GM12801 (cell line): ENCODE data around the gene TBPL2.

Source experiments
- CTCF ChIP-seq: IDR thresholded peaks from one replicate; pipeline ENCODE4 v1.5.1; 2011; ENCODE audit warnings: control low read depth; ENCODE audit not compliant: insufficient read length; ENCODE audit errors: extremely low read depth

Gene TBPL2

GRCh38 chr14:55398679-55399078, 41.7 kb downstream of the TBPL2 start:
- no peak for TF ChIP-seq CTCF

- TF ChIP-seq CTCF, result no peak
These were observed 51.1 kb downstream of the TBPL2 start for GRCh38 chr14:55389330-55389729.

GRCh38 chr14:55388160-55388559, 52.3 kb downstream of the TBPL2 start:
- no peak for TF ChIP-seq CTCF

- TF ChIP-seq CTCF, result no peak
These were observed 53.3 kb downstream of the TBPL2 start for GRCh38 chr14:55387121-55387520.

DNA sequence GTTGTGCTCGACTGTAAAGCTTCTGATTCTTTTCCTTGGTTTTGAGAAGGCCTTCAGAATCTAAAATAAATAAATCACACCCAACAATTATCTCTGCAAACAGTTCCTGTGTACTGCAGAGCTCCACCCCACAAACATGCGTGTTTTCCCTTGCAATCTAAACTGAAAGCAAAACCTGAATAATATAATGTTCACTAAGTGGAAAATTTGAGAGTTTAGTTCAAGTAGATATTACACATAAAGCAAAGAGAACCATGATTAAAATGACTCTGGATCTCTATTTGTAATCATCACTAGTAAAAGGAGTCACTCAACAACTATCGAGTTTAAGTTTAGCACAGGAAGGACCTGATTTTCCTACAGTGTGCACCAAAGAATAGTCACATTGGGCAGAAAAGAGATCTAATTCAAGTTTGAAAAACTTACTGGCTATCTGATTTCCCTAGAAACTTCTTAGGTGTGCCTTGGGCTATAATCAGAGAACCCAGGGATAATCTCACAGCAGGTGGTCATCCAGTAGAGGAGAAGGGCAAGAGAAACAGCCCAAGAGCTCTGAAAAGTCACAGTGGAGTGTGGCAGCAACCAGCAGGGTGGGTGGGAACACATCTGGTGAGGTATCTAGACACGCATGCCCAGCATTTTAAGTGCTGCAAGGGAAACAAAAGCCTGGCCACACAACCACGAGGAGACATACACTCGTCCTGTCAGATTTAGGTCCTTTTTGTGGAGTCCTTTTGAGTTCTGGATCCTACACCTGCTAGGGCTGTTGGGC, 54.2 kb downstream of the TBPL2 start:
- no peak for TF ChIP-seq CTCF

- TF ChIP-seq CTCF, result no peak
These were observed 55.9 kb downstream of the TBPL2 start for GRCh38 chr14:55384536-55384935.

DNA sequence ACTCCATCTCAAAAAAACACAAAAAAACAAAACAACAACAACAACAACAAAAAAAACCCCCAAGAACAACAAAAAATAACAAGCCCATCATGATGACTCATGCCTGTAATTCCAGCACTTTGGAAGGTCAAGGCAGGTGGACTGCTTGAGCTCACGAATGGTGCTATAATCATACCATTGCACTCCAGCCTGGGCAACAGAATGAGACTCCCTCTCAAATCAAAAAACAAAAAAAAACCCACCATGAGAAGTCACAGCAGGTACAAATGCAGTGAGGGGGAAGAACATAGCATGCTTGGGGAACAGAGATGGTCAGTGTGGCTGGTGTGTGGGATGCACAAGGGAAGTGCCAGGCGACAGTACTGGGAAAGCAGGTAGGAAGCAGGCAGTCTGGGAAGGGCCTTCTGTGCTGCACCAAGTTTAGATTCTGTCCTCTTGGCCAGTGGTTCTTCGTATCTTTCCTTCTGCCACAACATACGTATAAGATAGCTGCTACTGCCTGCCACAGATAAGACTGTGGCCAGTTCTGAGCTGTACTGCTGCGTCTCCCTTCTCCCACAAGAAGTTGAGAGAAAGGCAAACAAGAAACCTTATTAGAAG, 56.8 kb downstream of the TBPL2 start:
- TF ChIP-seq CTCF, result no peak
